Liver (tissue), 9 donors: ENCODE results near the gene SPHK1. TPM values are rescaled to one million over a fixed set of nuclear protein-coding genes. Genes with fewer than 3 reads are reported as not detected.
A peak's percentile ranks its signal among the peaks of the same experiment; 100 is the strongest.

Experiments
- DNase-seq: peaks from one replicate; pipeline ENCODE4 v3.0.0-alpha.2; 2017; ENCODE audit warnings: low spot score
- H3K27ac ChIP-seq, 2 donors: one replicate each; pipeline ENCODE4 v1.7.0; 2013; ENCODE audit warnings: inconsistent platforms in 2 of 2, low read length in 2 of 2, control low read depth in 1 of 2, low read depth in 1 of 2, mild to moderate bottlenecking in 1 of 2
- H3K27me3 ChIP-seq, 4 donors: one replicate each; pipeline versions ENCODE4 v1.6.1 to v1.7.0; 2013; ENCODE audit warnings: low read length in 3 of 4, inconsistent platforms in 1 of 4, mild to moderate bottlenecking in 1 of 4, moderate library complexity in 1 of 4; ENCODE audit not compliant: control insufficient read depth in 4 of 4, insufficient read depth in 4 of 4
- H3K36me3 ChIP-seq, 4 donors: one replicate each; pipeline versions ENCODE4 v1.6.1 to v1.7.0; 2013; ENCODE audit warnings: low read length in 3 of 4, mild to moderate bottlenecking in 3 of 4, low read depth in 1 of 4, moderate library complexity in 1 of 4; ENCODE audit not compliant: control insufficient read depth in 4 of 4, insufficient read depth in 3 of 4
- H3K4me1 ChIP-seq, 4 donors: one replicate each; pipeline versions ENCODE4 v1.6.1 to v1.7.0; 2013; ENCODE audit warnings: low read length in 3 of 4, mild to moderate bottlenecking in 3 of 4, moderate library complexity in 1 of 4; ENCODE audit not compliant: control insufficient read depth in 4 of 4, insufficient read depth in 4 of 4
- H3K4me3 ChIP-seq, 3 donors: one replicate each; pipeline versions ENCODE4 v1.6.1 to v1.7.0; 2013; ENCODE audit warnings: low read length in 3 of 3, control low read depth in 1 of 3, low read depth in 1 of 3, mild to moderate bottlenecking in 1 of 3
- H3K9ac ChIP-seq, 2 donors: one replicate each; pipeline ENCODE4 v1.7.0; 2013; ENCODE audit warnings: low read length in 2 of 2, mild to moderate bottlenecking in 2 of 2, moderate library complexity in 2 of 2, control low read depth in 1 of 2, low read depth in 1 of 2
- H3K9me3 ChIP-seq, 4 donors: one replicate each; pipeline versions ENCODE4 v1.6.1 to v1.7.0; 2013; ENCODE audit warnings: low read length in 3 of 4; ENCODE audit not compliant: control insufficient read depth in 4 of 4
- CTCF ChIP-seq: fragments of 150-350 bp; IDR thresholded peaks from 2 replicates; pipeline ENCODE4 v1.5.1; 2017; ENCODE audit warnings: improper control_type of control experiment, low read depth, low read length; ENCODE audit not compliant: missing input control
- EGR1 ChIP-seq, 2 donors: IDR thresholded peaks; 2 replicates each; pipeline ENCODE4 v1.6.1; 2016 to 2018; ENCODE audit warnings: antibody characterized with exemption in 2 of 2, low read depth in 2 of 2
- FOXA1 ChIP-seq: IDR thresholded peaks from 2 replicates; pipeline ENCODE4 v1.6.1; 2016; ENCODE audit warnings: antibody characterized with exemption
- FOXA2 ChIP-seq: IDR thresholded peaks from 2 replicates; pipeline ENCODE4 v1.6.1; 2016; ENCODE audit warnings: antibody characterized with exemption
- GABPA ChIP-seq, 2 donors: IDR thresholded peaks in 1 of 2; conservative IDR thresholded peaks in 1 of 2; 2 replicates each; pipeline ENCODE4 v1.6.1; 2016; ENCODE audit warnings: antibody characterized with exemption in 2 of 2, mild to moderate bottlenecking in 1 of 2, moderate library complexity in 1 of 2
- HNF4A ChIP-seq, 2 donors: conservative IDR thresholded peaks; 2 replicates each; pipeline ENCODE4 v1.6.1; 2016; ENCODE audit warnings: antibody characterized with exemption in 2 of 2, mild to moderate bottlenecking in 2 of 2
- HNF4G ChIP-seq: IDR thresholded peaks from 2 replicates; pipeline ENCODE4 v1.6.1; 2016; ENCODE audit warnings: antibody characterized with exemption
- JUND ChIP-seq, 2 donors: IDR thresholded peaks; 2 replicates each; pipeline ENCODE4 v1.6.1; 2016; ENCODE audit warnings: antibody characterized with exemption in 2 of 2
- NR2F2 ChIP-seq: IDR thresholded peaks from 2 replicates; pipeline ENCODE4 v1.6.1; 2016; ENCODE audit warnings: antibody characterized with exemption
- RAD21 ChIP-seq, 2 donors: IDR thresholded peaks; 2 replicates each; pipeline ENCODE4 v1.6.1; 2016; ENCODE audit warnings: antibody characterized with exemption in 2 of 2, mild to moderate bottlenecking in 2 of 2
- RXRA ChIP-seq, 2 donors: IDR thresholded peaks; 2 replicates each; pipeline ENCODE4 v1.6.1; 2017 to 2018; ENCODE audit warnings: antibody characterized with exemption in 2 of 2, mild to moderate bottlenecking in 1 of 2
- SP1 ChIP-seq: IDR thresholded peaks from 2 replicates; pipeline ENCODE4 v1.6.1; 2018; ENCODE audit warnings: antibody characterized with exemption, mild to moderate bottlenecking
- TAF1 ChIP-seq: conservative IDR thresholded peaks from 2 replicates; pipeline ENCODE4 v1.6.1; 2016; ENCODE audit warnings: antibody characterized with exemption, mild to moderate bottlenecking
- YY1 ChIP-seq: IDR thresholded peaks from 2 replicates; pipeline ENCODE4 v1.6.1; 2016; ENCODE audit warnings: antibody characterized with exemption, mild to moderate bottlenecking
- ZBTB33 ChIP-seq: IDR thresholded peaks from 2 replicates; pipeline ENCODE4 v1.6.1; 2016; ENCODE audit warnings: antibody characterized with exemption
- WGBS: extraction: QIAGEN DNeasy Blood & Tissue Kit; methylation state at CpG from one replicate; pipeline ENCODE4 v1.1.7; 2013; 5-methylcytosine and 5-hydroxymethylcytosine counted together
- polyA plus RNA-seq, 2 donors: library from polyadenylated mRNA; stranded (reverse) in 1 of 2; unstranded in 1 of 2; fragments of 200-250 nt in 1 of 2; fragments of >200 nt in 1 of 2; fragmentation: Nextera tagmentation in 1 of 2; extraction: Ambion mirVana in 1 of 2; gene quantifications; one replicate each; pipeline versions ENCODE4 v1.2.1 to v1.2.3, GENCODE V29; 2013 to 2015
- total RNA-seq, 2 donors: library from RNA; depleted of rRNA; stranded (reverse); fragments of >200 nt; gene quantifications; one replicate each; pipeline ENCODE4 v1.2.3, GENCODE V29; 2014
- TF ChIP-seq, protein P1 (sequence below): IDR thresholded peaks from 2 replicates; pipeline ENCODE4 v1.6.1; 2016; ENCODE audit warnings: antibody characterized with exemption
- TF ChIP-seq, protein P2 (sequence below): IDR thresholded peaks from 2 replicates; pipeline ENCODE4 v1.6.1; 2016; ENCODE audit warnings: antibody characterized with exemption, mild to moderate bottlenecking
- TF ChIP-seq, protein P3 (sequence below): IDR thresholded peaks from 2 replicates; pipeline ENCODE4 v1.6.1; 2016; ENCODE audit warnings: antibody characterized with exemption
- donor health status: healthy.
- donor health status: healthy.
- donor health status: healthy.
- donor health status: healthy.
- donor health status: healthy.

Gene SPHK1
- total and polyA plus RNA-seq, 4 donors = 0.89 to 11.4 (median 1.1) TPM

DNA sequence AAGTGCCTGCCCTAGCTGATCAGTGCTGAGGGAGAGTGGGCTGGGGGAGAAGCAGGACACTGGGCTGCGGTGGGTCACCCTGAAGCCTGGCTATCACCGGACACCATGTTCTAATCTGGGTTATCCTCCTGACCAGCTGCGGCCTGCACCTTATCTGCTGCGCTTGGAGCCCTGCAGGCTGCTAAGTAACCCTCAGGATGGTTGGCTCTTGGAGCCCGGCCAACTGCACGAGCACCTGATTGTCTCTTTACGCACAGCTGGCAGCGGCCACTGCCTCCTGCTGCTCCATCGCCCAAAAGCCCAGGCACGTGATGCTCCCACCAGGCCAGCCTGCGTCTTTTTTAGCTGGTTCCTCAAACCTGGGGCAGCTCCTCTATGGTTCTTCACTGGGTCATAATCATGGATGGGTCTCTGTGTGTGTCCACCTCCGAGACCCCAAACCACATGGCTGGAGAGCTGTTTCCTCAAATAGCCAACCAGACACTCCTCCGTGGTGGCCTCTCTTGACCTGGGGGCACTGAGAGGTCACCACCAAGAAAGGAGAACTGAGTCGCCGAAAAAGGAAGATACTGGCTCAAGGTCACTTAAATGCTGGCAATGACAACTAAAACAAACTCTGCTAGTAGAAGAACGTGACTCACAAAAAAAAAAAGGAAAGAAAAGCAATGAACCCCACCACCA is 21.7 kb downstream of the SPHK1 start:
- DNase-seq = peak; percentile 89
- WGBS = 78% methylated on average over 16 of the region's 16 CpGs
- TF ChIP-seq RXRA (IDR thresholded peaks at IDR 0.05) (no peak), GABPA (IDR thresholded peaks at IDR 0.05 in 1 of 2, conservative IDR thresholded peaks at IDR 0.05 in 1 of 2) (no peak), YY1 (no peak), EGR1 (IDR thresholded peaks at IDR 0.05; ENCODE audit: low read depth in 2 of 2) (no peak), FOXA2 (no peak), NR2F2 (no peak), HNF4A (conservative IDR thresholded peaks at IDR 0.05) (no peak), HNF4G (no peak), FOXA1 (no peak), TAF1 (no peak), ZBTB33 (no peak), RAD21 (IDR thresholded peaks at IDR 0.05) (no peak)
- TF ChIP-seq, protein P1, sequence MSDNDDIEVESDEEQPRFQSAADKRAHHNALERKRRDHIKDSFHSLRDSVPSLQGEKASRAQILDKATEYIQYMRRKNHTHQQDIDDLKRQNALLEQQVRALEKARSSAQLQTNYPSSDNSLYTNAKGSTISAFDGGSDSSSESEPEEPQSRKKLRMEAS = no peak
- TF ChIP-seq, protein P2, sequence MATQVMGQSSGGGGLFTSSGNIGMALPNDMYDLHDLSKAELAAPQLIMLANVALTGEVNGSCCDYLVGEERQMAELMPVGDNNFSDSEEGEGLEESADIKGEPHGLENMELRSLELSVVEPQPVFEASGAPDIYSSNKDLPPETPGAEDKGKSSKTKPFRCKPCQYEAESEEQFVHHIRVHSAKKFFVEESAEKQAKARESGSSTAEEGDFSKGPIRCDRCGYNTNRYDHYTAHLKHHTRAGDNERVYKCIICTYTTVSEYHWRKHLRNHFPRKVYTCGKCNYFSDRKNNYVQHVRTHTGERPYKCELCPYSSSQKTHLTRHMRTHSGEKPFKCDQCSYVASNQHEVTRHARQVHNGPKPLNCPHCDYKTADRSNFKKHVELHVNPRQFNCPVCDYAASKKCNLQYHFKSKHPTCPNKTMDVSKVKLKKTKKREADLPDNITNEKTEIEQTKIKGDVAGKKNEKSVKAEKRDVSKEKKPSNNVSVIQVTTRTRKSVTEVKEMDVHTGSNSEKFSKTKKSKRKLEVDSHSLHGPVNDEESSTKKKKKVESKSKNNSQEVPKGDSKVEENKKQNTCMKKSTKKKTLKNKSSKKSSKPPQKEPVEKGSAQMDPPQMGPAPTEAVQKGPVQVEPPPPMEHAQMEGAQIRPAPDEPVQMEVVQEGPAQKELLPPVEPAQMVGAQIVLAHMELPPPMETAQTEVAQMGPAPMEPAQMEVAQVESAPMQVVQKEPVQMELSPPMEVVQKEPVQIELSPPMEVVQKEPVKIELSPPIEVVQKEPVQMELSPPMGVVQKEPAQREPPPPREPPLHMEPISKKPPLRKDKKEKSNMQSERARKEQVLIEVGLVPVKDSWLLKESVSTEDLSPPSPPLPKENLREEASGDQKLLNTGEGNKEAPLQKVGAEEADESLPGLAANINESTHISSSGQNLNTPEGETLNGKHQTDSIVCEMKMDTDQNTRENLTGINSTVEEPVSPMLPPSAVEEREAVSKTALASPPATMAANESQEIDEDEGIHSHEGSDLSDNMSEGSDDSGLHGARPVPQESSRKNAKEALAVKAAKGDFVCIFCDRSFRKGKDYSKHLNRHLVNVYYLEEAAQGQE = no peak
- TF ChIP-seq, protein P3, sequence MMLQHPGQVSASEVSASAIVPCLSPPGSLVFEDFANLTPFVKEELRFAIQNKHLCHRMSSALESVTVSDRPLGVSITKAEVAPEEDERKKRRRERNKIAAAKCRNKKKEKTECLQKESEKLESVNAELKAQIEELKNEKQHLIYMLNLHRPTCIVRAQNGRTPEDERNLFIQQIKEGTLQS = no peak
- Histone ChIP-seq H3K27ac (no peak overlapping the region), H3K4me1 (peaks cover 0 to 13% (median 9%) of the 10 kb centered on the region in 4 donors), H3K9me3 (no peaks in the 10 kb centered on the region), H3K4me3 (no peak overlapping the region), H3K9ac (no peak overlapping the region), H3K27me3 (no peaks in the 10 kb centered on the region), H3K36me3 (peaks cover 0 to 22% (median 7%) of the 10 kb centered on the region in 4 donors)

DNA sequence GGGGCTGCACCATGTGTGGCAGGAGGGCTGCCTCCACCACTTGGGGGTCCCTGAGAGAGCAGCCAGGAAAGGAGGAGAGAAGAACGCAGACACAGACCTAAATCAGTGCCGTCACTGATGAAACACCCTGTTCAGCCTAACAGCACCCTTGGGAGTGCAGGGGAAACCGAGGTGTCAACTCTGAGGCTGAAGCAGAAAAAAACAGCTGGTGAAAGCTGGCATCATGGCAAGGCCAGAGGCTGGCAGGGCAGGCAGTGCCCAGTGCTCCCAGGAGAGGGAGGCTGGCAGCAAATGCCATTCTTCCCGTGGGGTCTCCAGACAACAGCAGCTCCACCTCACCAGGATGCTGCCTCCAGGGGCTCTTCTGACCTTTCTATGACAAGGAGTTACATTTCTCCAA is 23.1 kb downstream of the SPHK1 start:
- Histone ChIP-seq H3K27ac (no peak overlapping the region), H3K36me3 (peaks cover 0 to 12% (median under 1%) of the 10 kb centered on the region in 4 donors), H3K4me3 (no peak overlapping the region), H3K27me3 (no peaks in the 10 kb centered on the region), H3K9ac (no peak overlapping the region), H3K9me3 (no peaks in the 10 kb centered on the region), H3K4me1 (peaks cover 0 to 13% (median 9%) of the 10 kb centered on the region in 4 donors)
- DNase-seq = no peak
- no peak for TF ChIP-seq YY1
- no peak for TF ChIP-seq FOXA2
- TF ChIP-seq FOXA1 = no peak
- TF ChIP-seq CTCF = no peak
- no peak for TF ChIP-seq HNF4G
- TF ChIP-seq RAD21 (IDR thresholded peaks at IDR 0.05) = no peak
- no peak for TF ChIP-seq EGR1 (IDR thresholded peaks at IDR 0.05; ENCODE audit: low read depth in 2 of 2)
- TF ChIP-seq, protein P3 = no peak
- no peak for TF ChIP-seq GABPA (IDR thresholded peaks at IDR 0.05 in 1 of 2, conservative IDR thresholded peaks at IDR 0.05 in 1 of 2)
- TF ChIP-seq HNF4A (conservative IDR thresholded peaks at IDR 0.05) = no peak
- no peak for TF ChIP-seq JUND (IDR thresholded peaks at IDR 0.05)
- no peak for TF ChIP-seq NR2F2
- TF ChIP-seq SP1 = no peak
- TF ChIP-seq TAF1 = no peak
- 95% methylated on average over 4 of the region's 4 CpGs for WGBS
